Central memory CD4-positive, alpha-beta T cell (primary cell): ENCODE measurements around the gene AGMO.
"Not testable (repeated sequence)": the region's sequence is repeated elsewhere in the genome, so short reads cannot be mapped to it uniquely, and the experiment has no call there.

Source experiments
- DNase-seq: peaks from one replicate; pipeline ENCODE4 v3.0.0; 2022

AGMO gene

DNA sequence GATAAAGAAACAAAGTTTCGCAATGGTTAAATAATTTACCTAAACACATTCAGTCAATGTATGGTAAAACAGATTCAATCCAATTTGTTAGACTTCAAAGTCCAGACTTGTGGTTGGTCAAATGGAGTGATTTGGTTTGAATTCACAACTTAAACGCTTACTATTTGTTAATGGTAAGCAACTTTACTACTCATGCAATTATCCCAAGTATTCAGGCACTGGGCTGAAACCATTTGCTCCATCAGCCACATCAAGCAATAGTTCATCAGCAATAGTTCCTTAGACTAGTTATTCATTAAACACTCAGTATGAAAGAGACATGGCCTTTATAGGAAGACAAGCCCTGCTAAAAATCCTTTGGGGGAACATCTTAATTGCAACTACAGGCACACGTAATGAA is 253.0 kb downstream of the AGMO start:
- DNase-seq = no peak

DNA sequence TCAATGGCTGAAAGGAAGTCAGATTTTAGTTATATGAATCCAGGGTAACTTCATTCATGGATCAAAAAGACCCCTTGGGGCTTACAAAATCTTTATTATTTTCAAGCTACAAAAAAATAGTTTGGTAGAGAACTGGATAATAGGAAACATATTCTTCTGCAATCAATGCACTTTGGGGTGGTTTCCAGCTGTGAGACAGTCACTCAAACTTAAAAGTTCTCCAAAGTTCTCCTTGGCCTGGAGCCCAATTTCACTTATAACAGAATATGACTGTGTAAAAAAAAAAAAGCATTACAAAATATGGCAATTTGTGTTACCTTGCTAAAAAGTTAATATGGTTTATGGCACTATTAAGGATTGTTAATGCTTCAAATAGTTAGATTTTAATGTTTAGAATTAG is 255.5 kb downstream of the AGMO start:
- DNase-seq = no peak

DNA sequence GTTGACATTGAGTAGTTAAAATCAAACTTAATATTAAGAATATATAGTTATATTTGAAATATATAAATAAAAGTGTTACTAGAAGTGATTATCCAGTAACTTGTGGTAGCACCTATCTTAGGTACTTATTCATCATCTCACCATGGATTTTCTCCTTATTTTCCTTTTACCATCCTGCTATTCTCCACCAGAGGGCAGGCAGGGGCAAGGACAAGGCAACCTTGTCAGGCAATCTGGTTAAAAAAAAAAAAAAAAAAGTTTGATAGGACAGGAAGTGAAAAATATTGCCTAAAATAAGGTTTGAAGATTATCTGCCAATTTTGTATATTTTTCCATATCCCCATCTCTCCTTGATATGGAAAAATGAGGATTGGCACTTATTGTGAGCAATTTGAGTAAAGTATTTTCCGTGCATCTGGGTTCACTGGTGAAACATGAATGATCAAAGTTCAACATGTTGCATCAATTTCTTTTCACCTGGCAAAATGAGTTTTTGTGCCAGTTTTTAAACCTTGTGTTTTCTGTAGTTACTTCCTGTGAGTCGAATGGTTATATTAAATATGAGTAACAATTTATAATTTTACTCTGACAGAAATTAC is 256.7 kb downstream of the AGMO start:
- no peak for DNase-seq

- no peak for DNase-seq
These were observed 258.5 kb downstream of the AGMO start for GRCh38 chr7:15303357-15303756.

- not testable (repeated sequence) for DNase-seq
These were observed 260.8 kb downstream of the AGMO start for GRCh38 chr7:15300986-15301385.

GRCh38 chr7:15292138-15292537 is 269.7 kb downstream of the AGMO start:
- DNase-seq = no peak

- no peak for DNase-seq
These were observed 270.1 kb downstream of the AGMO start for GRCh38 chr7:15291699-15292098.

DNA sequence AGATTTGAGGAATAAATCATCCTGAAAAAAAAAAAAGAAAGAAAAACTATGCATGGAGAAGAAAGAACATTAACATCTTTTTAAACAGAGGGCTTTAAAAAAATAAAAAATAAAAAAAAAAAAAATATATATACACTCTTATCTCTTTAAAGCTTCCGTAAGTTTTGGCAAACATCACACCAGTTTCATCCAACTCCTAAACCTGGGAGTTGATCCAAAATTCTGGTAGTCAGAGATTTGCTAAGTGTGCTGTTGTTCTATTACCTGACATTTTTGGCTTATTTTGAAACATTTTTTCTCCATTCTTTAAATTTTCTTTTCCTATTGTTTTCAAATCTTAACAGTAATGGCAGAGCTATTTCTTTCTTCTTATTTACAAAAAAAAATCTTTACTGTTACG is 273.1 kb downstream of the AGMO start:
- DNase-seq = no peak

DNA sequence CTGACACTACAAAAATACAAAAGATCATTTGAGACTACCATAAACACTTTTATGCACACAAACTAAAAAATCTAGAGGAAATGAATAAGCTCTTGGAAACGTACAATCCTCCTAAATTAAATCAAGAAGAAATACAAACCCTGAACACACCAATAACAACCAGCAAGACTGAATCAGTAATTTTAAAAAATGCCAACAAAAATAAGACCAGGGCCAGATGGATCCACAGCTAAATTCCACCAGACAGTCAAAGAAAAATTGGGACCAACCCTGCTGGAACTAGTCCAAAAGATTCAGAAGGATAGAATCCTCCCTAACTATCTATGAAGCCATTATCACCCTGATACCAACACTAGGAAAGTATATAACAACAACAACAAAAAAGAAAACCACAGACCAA is 277.4 kb downstream of the AGMO start:
- no peak for DNase-seq

GRCh38 chr7:15280078-15280733 is 281.6 kb downstream of the AGMO start:
- DNase-seq = no peak

DNA sequence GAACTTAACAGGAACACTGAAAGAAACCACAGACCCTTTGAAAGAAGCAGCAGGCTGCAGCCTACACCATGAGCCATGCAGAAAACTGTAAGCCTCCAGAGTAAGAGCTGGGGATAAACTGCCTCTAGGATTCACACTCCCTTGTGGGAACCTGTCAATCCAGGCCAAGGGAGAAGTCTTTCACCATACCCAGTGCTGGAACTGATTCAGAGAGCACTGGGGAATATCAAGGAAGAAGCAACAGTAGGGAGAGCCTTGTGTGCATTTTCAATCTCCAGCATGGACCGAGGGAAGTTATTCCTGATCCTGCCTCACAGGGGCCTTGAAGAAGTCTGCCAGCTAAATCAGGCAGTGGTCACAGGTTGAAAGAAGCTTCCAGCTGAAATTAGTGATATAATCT is 282.2 kb downstream of the AGMO start:
- no peak for DNase-seq

DNA sequence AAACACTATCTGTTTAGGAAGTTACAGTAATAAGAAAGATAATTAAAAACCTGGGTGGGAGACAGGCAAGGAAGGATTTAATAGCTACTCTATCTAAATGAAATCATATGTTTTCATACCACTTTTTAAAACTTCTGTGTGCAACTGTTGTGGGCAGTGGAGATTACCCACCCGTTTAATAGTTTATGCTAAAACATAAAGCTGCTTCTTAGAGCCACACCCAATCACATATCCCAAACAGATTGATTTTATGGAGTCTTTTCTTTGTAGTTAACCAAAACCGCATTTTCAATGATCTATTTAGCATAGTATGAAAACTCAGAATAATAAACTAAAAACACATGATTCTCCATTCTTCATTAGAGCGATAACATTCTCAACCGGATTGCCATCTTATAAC is 304.1 kb downstream of the AGMO start:
- DNase-seq = no peak

GRCh38 chr7:15252181-15252580 is 309.6 kb downstream of the AGMO start:
- no peak for DNase-seq

DNA sequence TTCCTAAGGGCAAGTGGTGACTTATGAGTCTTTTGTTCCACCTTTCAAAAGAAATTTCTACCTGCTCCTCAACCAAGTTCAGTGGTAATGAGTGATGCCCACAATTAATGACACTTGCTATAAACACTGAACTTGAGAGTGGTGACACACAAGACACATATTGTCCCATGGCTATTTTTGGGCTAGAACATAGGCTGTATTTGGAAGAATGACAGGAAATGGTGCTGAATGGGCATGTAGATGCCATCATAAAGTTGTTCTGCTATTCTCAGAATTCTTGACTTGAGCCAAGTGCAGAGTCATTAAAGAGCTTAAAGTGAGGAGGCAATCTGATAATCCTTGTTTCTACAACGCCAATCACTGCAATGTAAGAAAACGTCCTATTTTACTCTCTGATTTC is 313.3 kb downstream of the AGMO start:
- DNase-seq = no peak

DNA sequence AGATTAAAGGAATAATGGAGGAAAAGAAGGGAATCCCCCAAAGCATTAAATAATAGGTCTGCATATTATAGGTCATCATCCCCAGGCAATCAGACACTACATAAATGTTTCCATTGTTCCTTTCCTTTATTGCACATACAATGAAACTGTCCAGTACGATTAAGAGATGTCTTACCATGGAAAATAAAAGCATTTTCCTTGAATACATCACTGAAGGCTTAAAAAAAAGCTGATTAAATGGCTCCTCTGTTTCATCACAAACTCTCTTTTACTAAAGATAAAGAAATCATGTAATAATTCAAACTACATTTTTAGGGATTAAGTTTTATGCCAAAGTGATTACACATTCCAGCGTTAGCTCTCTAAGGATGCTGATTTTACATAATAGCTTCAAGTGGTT is 316.0 kb downstream of the AGMO start:
- no peak for DNase-seq

DNA sequence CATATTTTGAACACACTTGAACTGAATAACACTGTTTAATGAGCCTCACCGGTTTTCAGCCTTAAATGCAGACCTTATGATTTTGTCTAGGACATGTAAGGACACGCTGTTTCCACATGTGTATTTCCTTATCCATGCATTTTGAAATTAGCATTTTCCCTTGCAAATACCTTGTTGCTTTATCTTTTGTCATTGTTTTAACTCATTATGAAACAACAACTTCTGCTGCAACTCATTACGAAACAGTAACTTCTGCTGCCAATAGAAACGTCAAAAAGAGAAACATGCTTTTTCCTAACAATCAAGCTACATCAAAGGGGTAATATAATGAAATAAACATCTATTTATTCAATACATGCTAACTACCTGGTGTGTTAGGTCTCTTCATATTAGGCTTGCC is 322.0 kb downstream of the AGMO start:
- DNase-seq = no peak

DNA sequence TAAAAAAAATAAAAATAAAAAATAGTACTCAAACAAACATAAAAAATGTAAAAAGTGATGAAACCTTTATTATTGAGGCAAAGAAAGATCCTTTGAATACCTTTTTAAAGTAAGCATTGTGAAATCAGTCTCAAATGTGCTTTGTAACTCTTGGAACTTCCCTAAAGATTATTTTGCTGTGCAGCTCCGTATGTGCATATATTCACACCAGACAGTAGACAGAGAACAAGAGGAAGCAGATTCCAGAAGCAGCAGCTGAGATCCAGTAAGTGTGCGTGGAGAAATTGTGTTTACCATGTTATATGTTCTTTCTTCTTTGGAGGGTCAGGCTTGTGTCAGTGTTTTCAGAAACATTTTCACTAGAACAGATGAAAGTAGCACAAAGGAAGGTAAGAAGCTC is 324.9 kb downstream of the AGMO start:
- no peak for DNase-seq

GRCh38 chr7:15234431-15234830 is 327.4 kb downstream of the AGMO start:
- DNase-seq = no peak

DNA sequence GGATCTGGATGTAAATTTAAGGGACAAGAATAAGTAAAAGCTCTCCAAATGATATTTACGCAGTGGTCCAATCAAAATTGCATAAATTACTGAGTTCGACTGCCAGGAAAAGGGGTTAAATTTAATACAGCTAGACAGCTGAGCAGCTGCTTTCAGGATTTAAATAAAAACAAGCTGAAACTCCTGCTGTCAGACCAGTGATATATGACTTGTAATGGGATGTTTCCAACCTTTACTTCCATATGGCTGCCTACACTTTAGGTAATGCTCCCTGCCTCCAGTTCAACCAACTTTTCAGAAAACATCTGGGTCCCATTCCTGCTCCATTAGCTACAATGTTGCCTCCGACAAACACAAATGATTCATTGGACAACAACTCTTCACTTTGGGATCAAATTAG is 333.0 kb downstream of the AGMO start:
- DNase-seq = no peak

- DNase-seq = no peak
These were observed 335.8 kb downstream of the AGMO start for GRCh38 chr7:15225981-15226380.

GRCh38 chr7:15219758-15220157 is 342.1 kb downstream of the AGMO start:
- DNase-seq = no peak

DNA sequence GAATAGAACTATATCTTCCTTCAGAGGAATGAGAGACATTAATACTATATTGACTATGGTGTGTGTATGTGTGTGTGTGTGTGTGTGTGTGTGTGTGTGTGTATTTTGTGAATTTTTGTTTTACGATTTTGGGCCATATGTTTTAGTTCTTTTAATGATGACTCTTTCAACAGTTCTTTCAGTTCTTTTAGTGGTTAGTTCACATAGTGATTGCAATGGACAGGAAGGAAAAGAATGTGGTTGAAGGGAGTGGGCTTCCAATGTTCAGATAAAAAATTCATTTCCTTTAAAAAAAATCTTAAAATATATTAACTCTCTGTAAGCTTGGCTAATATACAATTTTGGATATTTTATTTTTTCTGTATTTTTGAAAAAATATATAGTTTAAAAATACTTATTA is 343.6 kb downstream of the AGMO start:
- no peak for DNase-seq

- no peak for DNase-seq
These were observed 346.2 kb downstream of the AGMO start for GRCh38 chr7:15215616-15216015.

GRCh38 chr7:15214976-15215375 is 346.8 kb downstream of the AGMO start:
- DNase-seq = no peak

DNA sequence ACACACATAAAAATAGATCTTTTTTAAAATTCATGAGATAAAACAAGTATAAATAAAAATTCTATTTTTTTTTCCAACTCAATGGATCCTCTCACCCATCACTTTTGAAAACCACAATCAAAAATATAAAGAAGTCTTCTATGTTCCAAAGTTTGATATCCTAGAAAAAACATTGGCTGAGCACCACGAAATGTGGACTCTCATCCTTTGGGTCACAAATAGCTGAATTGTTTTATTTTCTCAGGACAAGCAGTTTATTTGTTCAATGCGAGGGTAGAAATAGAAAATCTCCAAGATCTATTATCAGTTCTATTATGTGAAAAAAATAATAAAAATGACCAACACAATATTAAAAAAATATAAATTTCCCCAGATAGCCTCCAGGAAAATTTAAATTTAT is 348.7 kb downstream of the AGMO start:
- no peak for DNase-seq
